DMS 273 (cell line): ENCODE measurements around the gene MRPS5.
"Not testable (repeated sequence)": the region's sequence is repeated elsewhere in the genome, so short reads cannot be mapped to it uniquely, and the experiment has no call there.

Experiments used
- DNase-seq: peaks from one replicate; lab custom pipeline; 2025; ENCODE audit not compliant: unreplicated experiment; lab: John Stamatoyannopoulos, UW

The MRPS5 gene

DNA sequence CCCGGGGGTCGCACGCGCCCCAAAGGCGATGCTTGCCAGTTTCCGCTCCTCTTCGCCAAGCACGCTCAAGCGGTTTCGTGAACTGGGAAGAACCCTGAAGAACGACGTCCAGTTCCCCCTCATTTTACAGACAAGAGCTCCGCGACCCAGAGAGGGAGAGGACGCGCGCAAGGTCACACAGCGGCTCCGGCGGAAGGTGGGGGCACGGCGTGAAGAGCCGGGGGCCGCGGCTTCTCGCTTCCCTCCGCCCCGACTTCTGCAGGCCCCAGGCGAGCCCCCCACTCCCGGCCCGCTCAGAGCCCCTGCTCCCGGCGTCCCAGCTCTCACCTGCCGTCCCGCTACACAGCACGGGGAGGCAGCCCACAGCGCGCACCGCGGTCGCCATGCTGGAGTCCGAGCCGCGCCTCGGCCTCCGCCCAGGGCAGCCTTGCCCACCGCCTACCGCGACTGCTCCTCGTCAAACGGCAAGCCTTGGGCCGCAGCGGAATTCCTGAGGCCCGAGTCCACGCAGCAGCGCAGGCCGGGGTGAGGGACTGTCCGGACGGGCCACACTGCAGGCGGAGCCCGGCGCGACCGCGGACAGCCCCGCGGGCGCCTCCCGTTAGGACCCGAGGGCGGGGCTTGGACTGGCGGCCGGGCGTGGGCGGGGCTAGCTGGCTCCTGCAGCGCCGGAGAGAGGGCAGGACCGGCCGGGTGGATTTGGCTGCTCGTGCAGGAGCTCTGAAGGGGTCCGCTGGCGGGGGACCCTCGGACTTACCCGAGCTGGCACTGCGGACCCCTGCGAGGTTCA lies at the start of gene MRPS5:
MRPS5 (minus strand) TSS at position 402 of the 790 bp plus-strand sequence; CDS start at position 385, 17 bp downstream.
- DNase-seq = peak; percentile 90

DNA sequence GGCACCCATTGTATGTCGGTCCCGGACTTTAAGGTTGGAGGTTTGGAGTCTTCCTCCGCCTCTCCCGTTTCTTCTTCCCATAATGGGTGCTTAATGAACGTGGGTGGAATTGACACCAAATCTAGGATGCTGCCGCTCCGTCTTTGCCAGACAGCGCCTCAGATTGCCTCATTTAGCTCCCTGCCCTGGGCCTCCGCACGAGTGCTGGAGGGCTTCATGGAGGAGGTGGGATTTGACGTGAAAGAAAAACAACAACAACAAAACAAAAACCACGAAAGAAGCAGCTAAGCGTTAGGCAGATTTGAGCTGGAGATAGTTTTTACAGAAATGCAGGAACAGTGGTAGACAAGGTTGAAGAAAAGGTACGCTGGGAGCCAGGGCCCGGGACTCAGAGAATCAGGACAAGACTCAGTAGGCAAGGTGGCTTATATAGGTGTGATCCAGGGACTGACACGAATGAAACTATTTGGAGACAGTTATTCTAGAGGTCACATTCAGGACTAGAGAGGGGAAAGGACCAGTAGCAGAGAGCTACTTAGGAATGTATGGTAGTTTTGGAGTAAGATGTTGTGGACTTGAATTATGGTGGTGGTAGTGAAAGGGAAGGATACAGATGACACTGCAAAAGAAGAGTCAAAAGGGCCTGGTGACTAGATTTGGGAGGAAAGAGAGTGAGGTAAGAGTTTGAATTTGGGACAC lies 44.6 kb upstream of the MRPS5 start:
- peak; percentile 65 for DNase-seq

GRCh38 chr2:95165371-95166064 lies 43.9 kb upstream of the MRPS5 start, which contains the start of gene ZNF2:
Gene ZNF2, plus strand, starts transcription at chr2:95165809. Its CDS starts 10,418 bp downstream, at chr2:95176227.
- DNase-seq = peak; percentile 99

- DNase-seq = no peak
Observed at GRCh38 chr2:95165030-95165370, 43.4 kb upstream of the MRPS5 start.

DNA sequence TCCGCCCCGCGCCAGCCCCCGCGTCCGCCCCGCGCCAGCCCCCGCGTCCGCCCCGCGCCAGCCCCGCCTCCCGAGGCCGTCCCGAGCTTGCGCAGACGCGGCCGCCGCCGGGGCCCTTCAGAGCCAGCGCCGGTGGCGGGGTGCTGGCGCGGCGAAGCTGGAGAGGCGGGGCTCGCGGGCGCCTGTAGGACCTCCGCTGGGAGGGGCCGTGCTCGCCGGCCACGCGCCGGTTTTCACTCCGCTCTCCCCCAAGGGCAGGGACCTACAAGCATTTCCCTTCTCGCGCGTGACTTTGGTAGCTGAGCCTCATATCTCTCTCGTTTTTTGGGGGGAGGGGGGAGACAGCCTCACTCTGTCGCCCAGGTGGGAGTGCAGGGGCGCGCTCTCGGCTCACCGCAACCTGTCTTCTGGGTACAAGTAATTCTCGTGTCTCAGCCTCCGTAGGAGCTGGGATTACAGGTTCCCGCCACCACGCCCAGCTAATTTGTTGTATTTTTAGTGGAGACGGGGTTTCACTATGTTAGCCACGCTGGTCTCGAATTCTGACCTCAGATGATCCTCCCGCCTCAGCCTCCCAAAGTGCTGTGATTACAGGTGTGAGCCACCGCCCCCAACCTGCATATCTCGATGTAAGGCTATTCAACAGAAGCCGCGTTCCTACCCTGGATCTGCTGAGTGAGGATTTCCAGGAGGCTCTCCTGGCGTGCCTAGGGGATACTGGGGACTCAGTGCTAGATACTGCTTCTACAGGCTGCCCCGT lies 38.3 kb upstream of the MRPS5 start, which contains the start of gene ZNF514:
ZNF514 (minus strand) TSS at position 159 of the 760 bp plus-strand sequence. CDS start 6,595 bp downstream, outside the sequence.
- peak; percentile 89 for DNase-seq

GRCh38 chr2:95158891-95159619 lies 37.4 kb upstream of the MRPS5 start:
- peak; percentile 71 for DNase-seq

DNA sequence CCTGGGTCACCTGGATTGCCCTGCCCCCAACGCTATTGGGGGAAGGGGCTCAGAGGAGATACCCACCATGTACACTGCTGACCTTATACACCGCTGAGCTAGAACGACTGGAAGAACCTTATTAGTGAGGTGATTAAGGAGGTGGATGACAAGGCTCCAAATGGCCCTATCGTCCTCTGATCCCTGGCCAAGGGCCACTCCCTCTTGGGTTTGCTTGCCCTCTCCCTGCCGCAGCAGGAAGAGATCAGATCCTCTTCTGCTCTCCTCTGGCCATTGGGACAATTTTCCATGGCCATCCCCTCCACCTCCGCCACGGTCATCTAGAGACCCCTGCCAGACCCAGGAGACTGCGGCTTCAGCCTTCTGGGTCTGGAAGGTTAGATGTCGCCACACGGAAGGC lies 36.8 kb upstream of the MRPS5 start:
- DNase-seq = no peak

DNA sequence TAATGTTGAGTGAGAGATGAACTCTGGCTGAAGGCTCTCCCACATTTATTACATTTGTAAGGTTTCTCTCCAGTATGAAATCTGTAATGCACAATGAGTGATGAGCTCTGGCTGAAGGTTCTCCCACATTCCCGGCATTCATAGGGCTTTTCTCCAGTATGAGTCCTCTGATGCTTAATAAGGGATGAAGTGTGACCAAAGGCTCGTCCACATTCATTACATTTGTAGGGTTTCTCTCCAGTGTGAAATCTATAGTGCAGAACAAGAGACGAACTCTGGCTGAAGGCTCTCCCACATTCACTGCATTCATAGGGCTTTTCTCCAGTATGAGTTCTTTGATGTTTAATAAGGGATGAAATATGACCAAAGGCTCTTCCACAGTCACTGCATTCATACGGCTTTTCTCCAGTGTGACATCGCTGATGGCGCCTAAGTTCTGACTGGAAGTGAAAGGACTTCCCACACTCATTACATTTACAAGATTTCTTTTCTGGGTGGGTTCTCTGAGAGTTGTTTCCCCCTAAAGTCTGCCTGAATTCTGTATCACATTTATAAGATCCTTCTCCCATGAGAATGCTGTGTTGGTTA lies 27.9 kb upstream of the MRPS5 start:
- DNase-seq = peak; percentile 13

DNA sequence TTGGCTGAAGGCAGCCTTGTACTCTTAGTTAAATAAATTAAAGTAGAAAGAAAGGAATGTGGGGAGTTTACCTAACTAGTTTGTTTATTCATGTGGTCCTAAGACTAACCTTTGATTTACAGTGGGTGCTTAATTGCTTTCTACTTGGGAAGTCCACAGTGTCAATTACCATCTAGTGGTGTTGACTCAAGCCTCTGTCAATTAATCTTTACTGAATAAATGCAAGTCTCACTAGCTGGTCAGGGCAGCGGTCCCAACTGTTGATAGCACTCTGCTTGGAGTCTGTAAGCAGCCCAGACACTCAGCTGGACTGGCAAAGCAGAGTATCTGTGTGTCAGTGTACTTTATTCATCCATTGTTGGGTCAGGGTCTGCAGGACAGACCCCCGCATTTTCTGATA lies 22.2 kb upstream of the MRPS5 start:
- DNase-seq = no peak

GRCh38 chr2:95138702-95139101 lies 17.1 kb upstream of the MRPS5 start:
- DNase-seq = no peak

DNA sequence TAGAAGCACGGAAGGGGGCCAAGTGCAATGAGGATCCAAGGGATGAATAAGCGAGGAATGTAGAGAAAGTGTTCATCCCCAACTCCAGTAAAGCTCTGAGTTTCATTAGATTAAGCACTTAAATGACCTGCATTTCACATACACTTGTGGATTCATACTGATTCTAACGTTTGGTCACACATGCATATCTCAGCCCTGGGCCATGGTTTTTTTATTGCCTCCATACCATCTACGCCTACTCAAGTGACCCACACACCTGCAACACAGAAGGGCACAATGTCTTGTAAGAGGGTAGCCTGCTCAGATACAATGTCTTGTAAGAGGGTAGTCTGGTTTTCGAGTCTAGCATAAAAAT lies 566 bp upstream of the MRPS5 start:
- DNase-seq = peak; percentile 47

DNA sequence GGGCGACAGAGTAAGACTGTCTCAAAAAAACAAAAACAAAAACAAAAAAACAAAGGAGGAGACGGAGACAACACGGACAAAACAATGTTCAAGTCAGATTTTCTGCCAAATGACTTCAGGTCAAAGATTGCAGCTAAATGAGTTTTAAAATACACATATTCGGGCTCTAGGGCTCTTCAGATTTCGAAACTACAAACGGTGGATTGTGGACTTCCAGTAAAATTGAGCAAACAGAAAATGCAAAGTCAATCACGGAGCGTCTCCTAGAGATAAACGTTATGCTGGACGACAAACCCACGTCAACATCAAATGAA lies 558 bp downstream of the MRPS5 start:
- DNase-seq = no peak

GRCh38 chr2:95115418-95115817 lies 6.2 kb downstream of the MRPS5 start:
- DNase-seq = peak; percentile 80

DNA sequence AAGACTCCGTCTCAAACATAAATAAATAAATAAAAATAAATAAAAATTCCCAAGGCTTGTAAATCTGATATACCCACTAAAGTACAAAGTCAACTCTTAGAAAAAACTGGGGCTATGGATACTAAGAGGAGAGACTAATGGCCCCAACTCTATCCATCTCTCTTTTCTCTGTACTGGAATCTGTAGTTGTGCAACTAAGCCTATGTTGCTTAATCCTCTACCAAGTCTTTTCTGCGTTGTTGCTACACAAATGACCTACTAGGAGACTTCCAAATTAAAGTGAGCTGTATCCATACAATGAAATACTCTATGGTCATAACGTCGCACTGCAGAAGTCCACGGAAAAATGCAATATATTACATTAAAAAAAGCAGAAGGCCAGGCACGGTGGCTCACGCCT lies 8.1 kb downstream of the MRPS5 start:
- DNase-seq = no peak

DNA sequence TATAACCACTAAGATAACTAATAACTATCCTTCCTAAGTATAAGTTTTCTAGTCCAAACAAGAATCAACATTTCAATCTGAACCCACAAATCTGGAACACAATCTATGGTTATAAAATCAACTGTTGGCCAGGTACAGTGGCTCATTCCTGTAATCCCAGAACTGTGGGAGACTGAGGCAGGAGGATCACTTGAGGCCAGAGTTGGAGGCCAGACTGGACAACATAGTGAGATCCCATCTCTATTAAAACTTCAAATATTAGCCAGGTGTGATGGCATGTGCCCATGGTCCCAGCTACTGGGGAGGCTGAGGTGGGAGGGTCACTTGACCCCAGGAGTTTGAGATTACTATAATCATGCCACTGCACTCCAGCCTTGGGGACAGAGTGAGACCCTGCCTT lies 11.2 kb downstream of the MRPS5 start:
- no peak for DNase-seq

GRCh38 chr2:95109260-95109659 lies 12.3 kb downstream of the MRPS5 start:
- no peak for DNase-seq

DNA sequence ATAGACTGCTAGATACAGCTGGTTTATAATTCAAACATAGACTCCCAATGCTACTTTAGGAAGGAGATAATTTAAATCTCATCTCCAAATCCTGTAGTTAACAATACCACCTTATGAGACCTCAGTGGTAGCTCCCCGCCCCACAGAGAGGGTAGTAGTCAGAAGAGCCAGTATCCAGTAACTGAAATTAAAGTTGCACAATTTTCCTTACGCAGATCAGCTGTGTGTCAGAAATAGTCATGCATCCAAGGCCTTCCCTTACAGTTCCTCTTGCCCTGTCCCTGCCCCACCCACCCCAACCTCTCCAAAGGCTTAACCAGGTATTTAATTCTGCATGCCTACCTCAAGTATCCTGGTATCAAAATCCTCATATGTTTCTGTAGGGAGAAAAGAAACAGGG lies 15.5 kb downstream of the MRPS5 start:
- no peak for DNase-seq

DNA sequence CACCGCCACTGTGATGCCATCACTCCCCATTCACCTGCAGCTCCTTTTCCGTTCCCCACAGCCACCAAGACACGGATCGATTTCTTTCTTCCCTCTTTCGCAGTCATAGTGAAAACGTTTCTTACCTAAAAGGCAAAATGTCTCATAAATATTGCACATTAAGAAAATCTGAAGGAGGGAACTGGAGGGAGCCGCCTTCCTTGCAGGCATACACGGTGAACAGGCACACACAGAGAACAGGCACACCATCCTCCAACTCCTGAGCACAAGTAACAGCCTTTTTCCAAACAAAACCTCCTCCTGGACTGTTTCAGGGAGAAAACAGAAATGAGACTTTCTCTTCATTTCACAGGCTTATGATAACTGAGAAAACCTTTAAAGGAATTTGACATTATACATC lies 17.0 kb downstream of the MRPS5 start:
- DNase-seq = no peak

- no peak for DNase-seq
Observed at GRCh38 chr2:95099910-95100309, 21.7 kb downstream of the MRPS5 start.

DNA sequence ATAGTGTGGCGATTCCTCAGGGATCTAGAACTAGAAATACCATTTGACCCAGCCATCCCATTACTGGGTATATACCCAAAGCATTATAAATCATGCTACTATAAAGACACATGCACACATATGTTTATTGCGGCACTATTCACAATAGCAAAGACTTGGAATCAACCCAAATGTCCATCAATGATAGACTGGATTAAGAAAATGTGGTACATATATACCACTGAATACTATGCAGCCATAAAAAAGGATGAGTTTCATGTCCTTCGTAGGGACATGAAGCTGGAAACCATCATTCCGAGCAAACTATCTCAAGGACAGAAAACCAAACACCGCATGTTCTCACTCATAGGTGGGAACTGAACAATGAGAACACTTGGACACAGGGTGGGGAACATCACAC lies 23.3 kb downstream of the MRPS5 start:
- DNase-seq = not testable (repeated sequence)
